ENCODE results near the gene SBF1.

SBF1 gene

GRCh38 chr22:50444663-50445062, 30.2 kb downstream of the SBF1 start:
- Histone ChIP-seq H2BK120ac (ENCODE audit: low read depth, low read length) (no peak overlapping the region), H4K91ac (ENCODE audit: low read length) (no peak overlapping the region), H3K36me3 (ENCODE audit: control insufficient read depth in 1 of 2, insufficient read depth in 2 of 2, low read depth in 1 of 2, low read length in 2 of 2) (peaks cover 72 to 86% of the 10 kb centered on the region in 2 experiments), H2BK15ac (ENCODE audit: low read depth, poor library complexity, severe bottlenecking) (no peak overlapping the region), H3K9ac (ENCODE audit: low read length) (peak overlapping the region; percentile 30), H3K14ac (ENCODE audit: low read length in 2 of 2) (no peak overlapping the region), H3K4ac (ENCODE audit: low read depth in 1 of 2, low read length in 2 of 2) (no peak overlapping the region), H3K4me1 (ENCODE audit: control insufficient read depth, insufficient read depth, low read depth, low read length) (peaks cover 21% of the 10 kb centered on the region), H2AFZ (ENCODE audit: low read depth, low read length) (no peak overlapping the region), H3K9me3 (ENCODE audit: control insufficient read depth, low read length) (no peaks in the 10 kb centered on the region), H3K27me3 (ENCODE audit: control insufficient read depth in 1 of 2, insufficient read depth in 1 of 2, low read length in 2 of 2) (no peaks in the 10 kb centered on the region), H3K4me2 (ENCODE audit: low read length, poor library complexity, severe bottlenecking) (no peak overlapping the region), H4K8ac (ENCODE audit: low read length) (no peak overlapping the region), H3K4me3 (ENCODE audit: insufficient read depth in 1 of 2, low read depth in 1 of 2, low read length in 2 of 2) (no peak overlapping the region), H2BK5ac (ENCODE audit: low read depth, low read length, poor library complexity, severe bottlenecking) (no peak overlapping the region), H2BK12ac (ENCODE audit: low read length in 2 of 2) (no peak overlapping the region), H2AK5ac (ENCODE audit: low read length, severe bottlenecking) (no peak overlapping the region), H3K18ac (ENCODE audit: low read depth in 1 of 2, low read length in 2 of 2) (no peak overlapping the region), H3K79me1 (replicated peaks; ENCODE audit: low read length, poor library complexity, severe bottlenecking) (peaks cover 9% of the 10 kb centered on the region), H3K27ac (ENCODE audit: low read length, poor library complexity, severe bottlenecking) (peak overlapping the region; percentile 48), H3K23ac (ENCODE audit: low read length in 2 of 2) (no peak overlapping the region)
- WGBS, result 96% methylated on average over 5 of the region's 5 CpGs
- DNase-seq, result peak; percentile 73

GRCh38 chr22:50443801-50444625, 30.8 kb downstream of the SBF1 start:
- no peak overlapping the region for H3K4me2 ChIP-seq (ENCODE audit: low read length, poor library complexity, severe bottlenecking)
- H3K18ac ChIP-seq (ENCODE audit: low read depth in 1 of 2, low read length in 2 of 2), result no peak overlapping the region
- H4K91ac ChIP-seq (ENCODE audit: low read length), result no peak overlapping the region
- no peak overlapping the region for H2BK15ac ChIP-seq (ENCODE audit: low read depth, poor library complexity, severe bottlenecking)
- peaks cover 7% of the 10 kb centered on the region for H3K79me1 ChIP-seq (replicated peaks; ENCODE audit: low read length, poor library complexity, severe bottlenecking)
- H2BK12ac ChIP-seq (ENCODE audit: low read length in 2 of 2), result no peak overlapping the region
- H4K8ac ChIP-seq (ENCODE audit: low read length), result peak overlapping the region; percentile 39
- H3K27ac ChIP-seq (ENCODE audit: low read length, poor library complexity, severe bottlenecking), result peak overlapping the region; percentile 48
- H3K36me3 ChIP-seq (ENCODE audit: control insufficient read depth in 1 of 2, insufficient read depth in 2 of 2, low read depth in 1 of 2, low read length in 2 of 2), result peaks cover 75 to 91% of the 10 kb centered on the region in 2 experiments
- H2AK5ac ChIP-seq (ENCODE audit: low read length, severe bottlenecking), result no peak overlapping the region
- peaks cover 21% of the 10 kb centered on the region for H3K4me1 ChIP-seq (ENCODE audit: control insufficient read depth, insufficient read depth, low read depth, low read length)
- H3K27me3 ChIP-seq (ENCODE audit: control insufficient read depth in 1 of 2, insufficient read depth in 1 of 2, low read length in 2 of 2), result no peaks in the 10 kb centered on the region
- H3K14ac ChIP-seq (ENCODE audit: low read length in 2 of 2), result no peak overlapping the region
- no peak overlapping the region for H3K9ac ChIP-seq (ENCODE audit: low read length)
- H2BK120ac ChIP-seq (ENCODE audit: low read depth, low read length), result no peak overlapping the region
- DNase-seq, result no peak
- no peak overlapping the region for H3K4ac ChIP-seq (ENCODE audit: low read depth in 1 of 2, low read length in 2 of 2)
- H2BK5ac ChIP-seq (ENCODE audit: low read depth, low read length, poor library complexity, severe bottlenecking), result no peak overlapping the region
- H3K9me3 ChIP-seq (ENCODE audit: control insufficient read depth, low read length), result no peaks in the 10 kb centered on the region
- no peak overlapping the region for H2AFZ ChIP-seq (ENCODE audit: low read depth, low read length)
- no peak overlapping the region for H3K23ac ChIP-seq (ENCODE audit: low read length in 2 of 2)
- WGBS, result 91% methylated on average over 24 of the region's 28 CpGs
- no peak overlapping the region for H3K4me3 ChIP-seq (ENCODE audit: insufficient read depth in 1 of 2, low read depth in 1 of 2, low read length in 2 of 2)

GRCh38 chr22:50443197-50443596, 31.6 kb downstream of the SBF1 start:
- H3K14ac ChIP-seq (ENCODE audit: low read length in 2 of 2), result no peak overlapping the region
- peaks cover 75 to 91% of the 10 kb centered on the region in 2 experiments for H3K36me3 ChIP-seq (ENCODE audit: control insufficient read depth in 1 of 2, insufficient read depth in 2 of 2, low read depth in 1 of 2, low read length in 2 of 2)
- H3K18ac ChIP-seq (ENCODE audit: low read depth in 1 of 2, low read length in 2 of 2), result no peak overlapping the region
- H2AK5ac ChIP-seq (ENCODE audit: low read length, severe bottlenecking), result no peak overlapping the region
- no peak for DNase-seq
- H3K4me1 ChIP-seq (ENCODE audit: control insufficient read depth, insufficient read depth, low read depth, low read length), result peaks cover 21% of the 10 kb centered on the region
- H2AFZ ChIP-seq (ENCODE audit: low read depth, low read length), result no peak overlapping the region
- no peak overlapping the region for H3K4me3 ChIP-seq (ENCODE audit: insufficient read depth in 1 of 2, low read depth in 1 of 2, low read length in 2 of 2)
- H3K79me1 ChIP-seq (replicated peaks; ENCODE audit: low read length, poor library complexity, severe bottlenecking), result peaks cover 7% of the 10 kb centered on the region
- no peak overlapping the region for H3K4ac ChIP-seq (ENCODE audit: low read depth in 1 of 2, low read length in 2 of 2)
- H3K9ac ChIP-seq (ENCODE audit: low read length), result no peak overlapping the region
- H2BK15ac ChIP-seq (ENCODE audit: low read depth, poor library complexity, severe bottlenecking), result no peak overlapping the region
- H3K27ac ChIP-seq (ENCODE audit: low read length, poor library complexity, severe bottlenecking), result no peak overlapping the region
- no peak overlapping the region for H2BK120ac ChIP-seq (ENCODE audit: low read depth, low read length)
- H3K23ac ChIP-seq (ENCODE audit: low read length in 2 of 2), result no peak overlapping the region
- no peaks in the 10 kb centered on the region for H3K9me3 ChIP-seq (ENCODE audit: control insufficient read depth, low read length)
- H4K8ac ChIP-seq (ENCODE audit: low read length), result no peak overlapping the region
- H3K4me2 ChIP-seq (ENCODE audit: low read length, poor library complexity, severe bottlenecking), result no peak overlapping the region
- H3K27me3 ChIP-seq (ENCODE audit: control insufficient read depth in 1 of 2, insufficient read depth in 1 of 2, low read length in 2 of 2), result no peaks in the 10 kb centered on the region
- WGBS, result 89% methylated on average over 13 of the region's 15 CpGs
- no peak overlapping the region for H2BK12ac ChIP-seq (ENCODE audit: low read length in 2 of 2)
- H2BK5ac ChIP-seq (ENCODE audit: low read depth, low read length, poor library complexity, severe bottlenecking), result no peak overlapping the region
- H4K91ac ChIP-seq (ENCODE audit: low read length), result no peak overlapping the region

- Histone ChIP-seq H3K9ac (ENCODE audit: low read length) (no peak overlapping the region), H2BK15ac (ENCODE audit: low read depth, poor library complexity, severe bottlenecking) (no peak overlapping the region), H2AFZ (ENCODE audit: low read depth, low read length) (no peak overlapping the region), H2AK5ac (ENCODE audit: low read length, severe bottlenecking) (no peak overlapping the region), H3K27ac (ENCODE audit: low read length, poor library complexity, severe bottlenecking) (no peak overlapping the region), H3K18ac (ENCODE audit: low read depth in 1 of 2, low read length in 2 of 2) (no peak overlapping the region), H3K79me1 (replicated peaks; ENCODE audit: low read length, poor library complexity, severe bottlenecking) (peaks cover 7% of the 10 kb centered on the region), H2BK12ac (ENCODE audit: low read length in 2 of 2) (peak overlapping the region in 1 of 2 experiments; percentile 34), H3K36me3 (ENCODE audit: control insufficient read depth in 1 of 2, insufficient read depth in 2 of 2, low read depth in 1 of 2, low read length in 2 of 2) (peaks cover 77 to 91% of the 10 kb centered on the region in 2 experiments), H3K27me3 (ENCODE audit: control insufficient read depth in 1 of 2, insufficient read depth in 1 of 2, low read length in 2 of 2) (no peaks in the 10 kb centered on the region), H3K4me1 (ENCODE audit: control insufficient read depth, insufficient read depth, low read depth, low read length) (peaks cover 21% of the 10 kb centered on the region), H3K4ac (ENCODE audit: low read depth in 1 of 2, low read length in 2 of 2) (no peak overlapping the region), H3K14ac (ENCODE audit: low read length in 2 of 2) (no peak overlapping the region), H3K23ac (ENCODE audit: low read length in 2 of 2) (no peak overlapping the region), H3K4me3 (ENCODE audit: insufficient read depth in 1 of 2, low read depth in 1 of 2, low read length in 2 of 2) (no peak overlapping the region), H3K9me3 (ENCODE audit: control insufficient read depth, low read length) (no peaks in the 10 kb centered on the region), H4K8ac (ENCODE audit: low read length) (no peak overlapping the region), H2BK120ac (ENCODE audit: low read depth, low read length) (no peak overlapping the region), H2BK5ac (ENCODE audit: low read depth, low read length, poor library complexity, severe bottlenecking) (no peak overlapping the region), H4K91ac (ENCODE audit: low read length) (no peak overlapping the region), H3K4me2 (ENCODE audit: low read length, poor library complexity, severe bottlenecking) (no peak overlapping the region)
- no peak for DNase-seq
- WGBS, result 93% methylated on average over 17 of the region's 17 CpGs
Measured at GRCh38 chr22:50441428-50441993, 33.3 kb downstream of the SBF1 start.
